Stimulated activated CD4-positive, alpha-beta T cell treated with anti-CD3 and anti-CD28 coated beads, Interleukin-4, amount 100 ng/mL, for 48 hours (primary cell): ENCODE data around the gene NDUFAF8.

Source experiments
- DNase-seq, 2 donors: peaks; one replicate each; pipeline ENCODE4 v3.0.0-alpha.2; 2020; ENCODE audit warnings: low read depth in 2 of 2

Gene NDUFAF8

GRCh38 chr17:81200695-81201580, 38.2 kb upstream of the NDUFAF8 start:
- DNase-seq, result peak in 1 of 2 donors; percentile 15

DNA sequence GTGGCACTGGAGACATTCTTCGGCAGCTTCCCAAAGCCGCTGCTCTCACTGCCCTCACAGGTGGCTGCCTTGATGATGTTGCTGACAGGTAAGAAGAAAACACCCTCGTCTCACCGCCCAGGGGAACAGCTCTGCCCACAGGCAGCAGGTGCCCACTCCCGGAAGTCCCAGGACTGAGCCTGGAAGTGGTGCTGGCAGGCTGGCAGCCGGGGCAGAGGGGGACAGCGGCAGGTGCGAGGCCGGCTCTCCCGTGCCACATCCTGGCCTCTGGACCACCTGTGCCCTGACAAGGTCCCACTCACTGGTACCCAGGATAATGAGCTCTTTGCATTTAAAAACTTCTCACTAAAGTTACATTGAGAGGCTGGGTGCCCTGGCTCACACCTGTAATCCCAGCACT, 36.8 kb upstream of the NDUFAF8 start:
- DNase-seq, result no peak

DNA sequence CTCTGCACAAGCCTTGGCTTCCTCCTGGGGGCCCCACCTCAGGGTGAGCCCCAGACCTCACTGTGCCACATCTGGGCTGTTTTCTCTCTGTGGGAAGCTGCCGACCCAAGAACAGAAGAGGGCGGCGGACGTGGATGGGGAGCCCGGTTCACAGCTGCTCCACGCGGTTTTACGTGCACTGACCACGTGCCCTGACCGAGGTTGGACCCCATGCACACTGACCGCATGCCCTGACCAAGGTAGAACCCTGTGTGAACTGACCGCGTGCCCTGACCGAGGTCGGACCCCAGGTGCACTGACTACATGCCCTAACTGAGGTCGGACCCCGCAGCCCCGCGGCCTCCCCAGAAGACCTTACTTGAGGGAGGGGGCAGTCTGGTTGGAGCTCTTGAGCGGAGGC, 36.0 kb upstream of the NDUFAF8 start:
- no peak for DNase-seq

DNA sequence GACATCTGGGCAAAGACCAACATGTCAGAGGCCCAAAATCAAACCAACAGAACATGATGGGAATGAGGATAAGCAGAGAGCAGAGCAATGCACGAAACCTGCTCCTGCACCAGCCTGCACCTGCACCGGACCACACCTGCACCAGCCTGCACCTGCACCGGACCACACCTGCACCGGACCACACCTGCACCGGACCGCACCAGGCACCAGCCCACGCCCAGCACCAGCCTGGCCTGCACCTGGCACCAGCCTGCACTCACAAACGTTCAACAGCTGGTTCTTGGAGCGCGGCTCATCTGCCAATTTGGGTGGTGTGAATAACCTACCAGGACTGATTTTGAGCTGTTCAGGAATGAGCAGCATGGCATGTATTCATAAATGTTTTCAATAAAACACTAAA, 34.5 kb upstream of the NDUFAF8 start:
- no peak for DNase-seq

DNA sequence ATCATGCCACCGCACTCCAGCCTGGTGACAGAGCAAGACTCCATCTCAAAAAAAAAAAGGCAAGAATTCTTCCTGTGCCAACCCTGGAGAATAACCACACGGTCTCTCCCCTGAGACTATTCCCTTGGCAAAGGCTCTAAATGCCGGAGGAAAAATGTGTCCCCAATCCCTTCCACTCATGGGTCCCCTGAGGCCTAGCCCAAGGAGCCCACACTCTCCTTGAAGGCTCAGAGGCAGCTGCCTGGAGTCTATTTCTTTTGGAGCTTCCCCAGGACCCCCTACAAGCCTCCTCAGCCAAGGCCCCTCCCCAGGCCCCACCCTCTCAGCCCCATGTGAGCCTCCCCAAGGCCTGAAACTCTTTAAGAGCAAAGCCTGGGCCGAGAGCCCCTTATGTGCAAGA, 33.0 kb upstream of the NDUFAF8 start:
- DNase-seq, result no peak

- no peak for DNase-seq
Observed at GRCh38 chr17:81206657-81207056, 32.5 kb upstream of the NDUFAF8 start.

- no peak for DNase-seq
Observed at GRCh38 chr17:81207610-81208581, 31.2 kb upstream of the NDUFAF8 start.

DNA sequence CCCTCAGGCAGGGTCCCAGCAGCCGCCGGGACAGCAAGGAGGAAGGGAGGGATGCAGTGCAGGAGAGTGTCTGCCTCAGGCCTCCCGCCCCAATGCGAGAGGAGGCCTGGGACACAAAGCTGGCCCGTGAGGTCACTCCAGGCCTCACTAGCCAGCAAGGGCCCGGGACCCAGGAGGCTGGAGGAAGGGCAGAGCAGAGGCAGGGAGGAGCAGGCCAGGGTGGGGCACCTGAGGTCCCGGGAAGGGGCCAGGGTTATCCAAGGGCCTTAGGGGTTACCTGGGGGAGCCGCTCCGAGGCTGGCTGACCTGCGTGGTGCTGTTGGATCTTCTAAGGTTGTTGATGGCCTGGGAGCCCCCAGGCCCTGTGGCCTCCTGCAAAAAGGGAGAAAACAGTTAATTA, 30.5 kb upstream of the NDUFAF8 start:
- no peak for DNase-seq

GRCh38 chr17:81209141-81209540, 30.0 kb upstream of the NDUFAF8 start:
- no peak for DNase-seq

GRCh38 chr17:81210466-81210865, 28.7 kb upstream of the NDUFAF8 start:
- DNase-seq, result no peak

- no peak for DNase-seq
Observed at GRCh38 chr17:81210868-81211267, 28.2 kb upstream of the NDUFAF8 start.

DNA sequence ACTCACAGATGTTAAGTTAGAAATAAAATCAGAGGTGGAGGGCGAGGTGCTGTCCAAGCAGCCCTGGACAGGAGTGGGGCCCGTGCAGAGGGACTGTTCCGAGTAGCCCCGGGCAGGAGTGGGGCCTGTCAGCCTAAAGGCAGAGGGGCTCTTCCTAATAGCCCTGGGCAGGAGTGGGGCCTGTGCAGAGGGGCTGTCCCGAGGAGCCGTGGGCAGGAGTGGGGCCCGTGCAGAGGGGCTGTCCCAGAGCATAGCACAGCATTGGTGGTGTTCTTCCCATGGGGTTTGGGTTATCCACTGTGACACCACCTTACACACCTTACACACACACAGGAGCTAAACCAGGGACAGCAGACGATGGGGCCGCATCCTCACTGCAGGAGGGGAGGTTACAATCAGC, 26.8 kb upstream of the NDUFAF8 start:
- DNase-seq, result no peak

DNA sequence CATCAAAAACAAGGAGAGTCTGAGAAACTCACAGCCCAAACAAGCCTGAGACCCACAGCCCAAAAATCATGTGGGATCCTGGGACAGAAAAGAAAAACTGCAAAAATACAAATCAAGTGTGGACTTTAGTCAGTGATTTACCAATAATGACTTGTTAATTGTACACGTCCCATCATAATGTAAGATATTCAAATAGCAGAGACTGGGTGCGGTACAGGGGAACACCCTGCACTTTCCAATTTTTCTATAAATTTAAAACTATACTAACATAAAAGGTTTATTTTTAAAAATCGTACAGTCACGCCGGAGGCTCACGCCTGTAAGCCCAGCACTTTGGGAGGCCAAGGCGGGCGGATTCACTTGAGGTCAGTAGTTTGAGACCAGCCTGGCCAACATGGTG, 25.1 kb upstream of the NDUFAF8 start:
- no peak for DNase-seq

DNA sequence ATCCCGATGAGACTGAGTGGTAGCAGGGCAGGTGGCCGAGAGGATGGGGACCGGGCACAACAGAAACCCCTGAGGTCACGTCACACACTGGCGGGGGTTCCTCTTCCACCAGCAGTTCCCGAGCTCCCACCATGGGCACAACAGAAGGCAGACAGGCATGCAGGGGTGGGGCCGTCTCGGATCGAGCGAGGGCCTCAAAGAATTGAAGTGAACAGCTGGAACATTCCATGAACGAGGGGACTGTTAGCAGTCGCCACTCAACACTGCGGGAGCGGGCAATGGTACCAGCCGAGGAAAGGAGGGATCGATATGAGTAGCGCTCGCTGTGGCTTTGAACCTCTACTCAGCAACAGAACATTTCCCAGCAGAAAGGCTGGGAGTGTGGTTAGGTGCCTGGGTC, 21.6 kb upstream of the NDUFAF8 start:
- DNase-seq, result no peak

- DNase-seq, result no peak
Observed at GRCh38 chr17:81218459-81218858, 20.7 kb upstream of the NDUFAF8 start.

GRCh38 chr17:81218991-81219390, 20.1 kb upstream of the NDUFAF8 start:
- no peak for DNase-seq

DNA sequence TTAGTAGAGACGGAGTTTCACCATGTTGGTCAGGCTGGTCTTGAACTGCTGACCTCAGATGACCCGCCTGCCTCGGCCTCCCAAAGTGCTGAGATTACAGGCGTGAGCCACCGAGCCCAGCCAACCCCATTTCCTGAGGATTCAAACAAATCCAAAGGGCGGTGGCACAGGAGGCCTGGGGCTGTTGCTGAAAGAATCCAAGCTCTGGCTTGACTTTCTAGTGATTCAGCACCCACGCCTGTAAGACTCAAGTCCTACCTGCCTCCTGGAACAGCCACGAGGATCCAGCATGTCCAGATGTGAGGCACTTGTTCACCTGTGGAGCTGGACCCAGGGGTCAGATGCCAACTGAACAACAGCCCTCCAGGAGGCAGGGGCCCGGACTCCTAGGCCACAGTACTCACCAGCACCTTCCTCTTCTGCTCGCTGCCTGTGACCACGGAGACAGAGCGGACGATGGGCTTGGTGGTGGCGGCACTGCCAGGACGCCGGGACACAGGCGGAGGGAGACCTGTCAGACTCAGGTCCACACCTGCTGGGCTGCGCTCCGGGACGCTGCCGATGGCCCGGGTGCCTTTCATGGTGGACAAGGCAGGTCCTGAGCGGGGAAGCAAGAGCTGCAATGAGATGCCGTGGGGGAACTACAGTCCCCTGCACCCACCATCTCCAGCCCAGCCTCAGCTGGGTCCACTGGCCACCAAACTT, 19.5 kb upstream of the NDUFAF8 start:
- no peak for DNase-seq

- no peak for DNase-seq
Observed at GRCh38 chr17:81221371-81221841, 17.7 kb upstream of the NDUFAF8 start.

DNA sequence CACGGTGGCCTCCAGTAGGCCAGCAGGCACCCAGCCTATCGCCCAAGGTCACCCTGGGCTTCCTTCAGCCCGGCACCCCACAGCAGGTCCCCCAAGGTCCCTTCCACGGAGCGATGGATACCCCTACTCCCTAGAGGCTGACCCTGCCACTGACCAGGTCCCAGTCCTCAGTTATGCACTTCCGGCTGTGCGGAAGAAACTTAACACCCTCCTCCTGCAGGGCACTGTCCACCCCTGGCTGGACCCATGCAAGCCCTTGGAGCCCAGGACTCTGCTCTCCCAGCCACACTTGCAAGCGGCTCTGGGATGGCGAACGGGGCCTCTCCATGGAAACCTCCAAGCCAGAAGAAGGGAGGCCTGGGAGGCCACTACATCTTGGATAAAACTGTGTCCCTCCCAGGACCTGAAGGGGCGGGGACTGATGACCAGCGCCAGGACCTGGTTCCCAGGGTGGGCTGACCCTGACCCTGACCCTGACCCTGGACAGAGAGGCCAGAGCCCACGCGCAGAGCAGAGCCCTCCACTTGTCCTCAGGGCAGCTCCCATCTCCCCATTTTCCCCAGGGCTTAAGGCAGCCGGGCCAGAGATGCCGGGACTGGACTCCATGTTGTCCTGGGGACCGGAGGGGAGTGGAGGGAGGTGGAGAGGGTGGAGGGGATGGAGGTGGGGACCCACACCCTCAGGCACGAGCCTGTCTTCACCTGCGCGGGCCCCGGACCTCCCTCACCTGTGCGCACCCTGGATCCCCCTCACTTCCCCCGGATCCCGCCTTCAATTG, 17.1 kb upstream of the NDUFAF8 start:
- no peak for DNase-seq

DNA sequence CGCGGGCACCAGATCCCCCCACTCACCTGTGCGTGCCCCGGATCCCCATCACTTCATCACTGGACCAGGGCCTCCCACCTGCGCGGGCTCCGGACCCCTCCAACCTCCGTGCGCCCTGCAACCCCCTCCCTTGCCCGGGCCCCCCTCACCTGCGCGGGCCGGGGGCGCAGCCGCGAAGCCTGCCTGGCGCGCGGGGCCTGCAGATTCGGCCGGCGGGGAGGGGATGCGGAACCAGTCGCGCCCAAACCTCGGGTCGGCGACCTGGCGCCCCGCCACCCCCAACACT, 16.6 kb upstream of the NDUFAF8 start:
- DNase-seq, result no peak
